Neural cell (in vitro differentiated cells): ENCODE measurements around the gene LIM2. TPM values are rescaled to one million over a fixed set of nuclear protein-coding genes. Genes with fewer than 3 reads are reported as not detected.

Experiments
- H2AFZ ChIP-seq: fragments of 200-600, 300-800 bp; sonication (generic), shearing (Covaris generic); 2 replicates; pipeline ENCODE4 v1.6.0; 2014; ENCODE audit warnings: low read depth, mild to moderate bottlenecking, antibody characterized with exemption, low read length, moderate library complexity
- H3F3A ChIP-seq: fragments of 200-600 bp; shearing (Covaris generic); 2 replicates; pipeline ENCODE4 v1.6.1; 2016; ENCODE audit warnings: mild to moderate bottlenecking, moderate library complexity, mixed read lengths, antibody characterized with exemption, low read length; ENCODE audit not compliant: insufficient read depth, poor library complexity, severe bottlenecking
- H3K27ac ChIP-seq: fragments of 200-600, 300-800 bp; sonication (generic), shearing (Covaris generic); 2 replicates; pipeline ENCODE4 v1.5.1; 2014; ENCODE audit warnings: mild to moderate bottlenecking, low read length, moderate library complexity
- H3K27me3 ChIP-seq: fragments of 300-800, 200-600 bp; sonication (generic), shearing (Covaris generic); 2 replicates; pipeline ENCODE4 v1.6.0; 2014; ENCODE audit warnings: mild to moderate bottlenecking, low read depth, low read length, moderate library complexity; ENCODE audit not compliant: insufficient read depth
- H3K36me3 ChIP-seq: fragments of 300-800, 200-600 bp; sonication (generic), shearing (Covaris generic); 2 replicates; pipeline ENCODE4 v1.5.1; 2014; ENCODE audit warnings: mild to moderate bottlenecking, antibody characterized with exemption, low read length, moderate library complexity; ENCODE audit not compliant: insufficient read depth
- H3K4me2 ChIP-seq: fragments of 300-800, 200-600 bp; sonication (generic), shearing (Covaris generic); 2 replicates; pipeline ENCODE4 v1.6.0; 2014; ENCODE audit warnings: mild to moderate bottlenecking, low read length
- H3K4me3 ChIP-seq: fragments of 300-800, 200-600 bp; sonication (generic), shearing (Covaris generic); 2 replicates; pipeline ENCODE4 v1.5.1; 2014; ENCODE audit warnings: mild to moderate bottlenecking, low read length, moderate library complexity
- H3K79me2 ChIP-seq: fragments of 200-600 bp; shearing (Covaris generic); replicated peaks from 2 replicates; pipeline ENCODE4 v1.6.0; 2014; ENCODE audit warnings: mild to moderate bottlenecking, low read length, moderate library complexity; ENCODE audit not compliant: insufficient read depth
- H3K9ac ChIP-seq: fragments of 300-800, 200-600 bp; sonication (generic), shearing (Covaris generic); 2 replicates; pipeline ENCODE4 v1.6.1; 2016; ENCODE audit warnings: mild to moderate bottlenecking, low read length, mixed read lengths
- H3K9me2 ChIP-seq: fragments of 200-600 bp; shearing (Covaris generic); 2 replicates; pipeline ENCODE4 v1.6.1; 2016; ENCODE audit warnings: mild to moderate bottlenecking, low read length, mixed read lengths; ENCODE audit not compliant: insufficient read depth
- H3K9me3 ChIP-seq: fragments of 200-600, 300-800 bp; sonication (generic), shearing (Covaris generic); 2 replicates; pipeline ENCODE4 v1.6.1; 2016; ENCODE audit warnings: mild to moderate bottlenecking, mixed run types, low read length, moderate library complexity, mixed read lengths
- H4K20me1 ChIP-seq: fragments of 200-600 bp; shearing (Covaris generic); 2 replicates; pipeline ENCODE4 v1.6.1; 2016; ENCODE audit warnings: mild to moderate bottlenecking, mixed run types; ENCODE audit not compliant: insufficient read depth
- EP300 ChIP-seq: fragments of 450-650 bp; conservative IDR thresholded peaks from 2 replicates; pipeline ENCODE4 v1.6.1; 2014; ENCODE audit warnings: antibody characterized with exemption, mild to moderate bottlenecking, moderate library complexity; ENCODE audit not compliant: poor library complexity, severe bottlenecking
- EZH2 ChIP-seq: fragments of 200-600, 300-800 bp; shearing (Covaris generic), sonication (generic); IDR thresholded peaks from 2 replicates; pipeline ENCODE4 v1.6.1; 2014; ENCODE audit warnings: antibody characterized with exemption, low read length, borderline replicate concordance, mild to moderate bottlenecking; ENCODE audit not compliant: insufficient read depth, poor library complexity, severe bottlenecking
- MXI1 ChIP-seq: fragments of 450-650 bp; conservative IDR thresholded peaks from 2 replicates; pipeline ENCODE4 v1.6.1; 2014; ENCODE audit warnings: antibody characterized with exemption, mild to moderate bottlenecking; ENCODE audit not compliant: poor library complexity, severe bottlenecking
- POLR2AphosphoS5 ChIP-seq: IDR thresholded peaks from 2 replicates; pipeline ENCODE4 v1.6.1; 2012
- RAD21 ChIP-seq: fragments of 450-650 bp; conservative IDR thresholded peaks from 2 replicates; pipeline ENCODE4 v1.6.1; 2014; ENCODE audit warnings: antibody characterized with exemption, mild to moderate bottlenecking, moderate library complexity
- SMC3 ChIP-seq: fragments of 450-650 bp; conservative IDR thresholded peaks from 2 replicates; pipeline ENCODE4 v1.6.1; 2014; ENCODE audit warnings: antibody characterized with exemption, mild to moderate bottlenecking, moderate library complexity; ENCODE audit not compliant: poor library complexity
- TAF1 ChIP-seq: IDR thresholded peaks from 2 replicates; pipeline ENCODE4 v1.6.1; 2012; ENCODE audit warnings: low read depth
- polyA minus RNA-seq: library from RNA; depleted of rRNA, polyadenylated mRNA; stranded (reverse); fragments of >200 nt; gene quantifications from 2 replicates; pipeline ENCODE4 v1.2.3, GENCODE V29; 2014
- polyA plus RNA-seq: library from polyadenylated mRNA; depleted of rRNA; stranded (reverse); fragments of >200 nt; gene quantifications from 2 replicates; pipeline ENCODE4 v1.2.3, GENCODE V29; 2014
- TF ChIP-seq, protein P1 (sequence below): fragments of 450-650 bp; IDR thresholded peaks from 2 replicates; pipeline ENCODE4 v1.5.1; 2014; ENCODE audit warnings: antibody characterized with exemption, mild to moderate bottlenecking, moderate library complexity; ENCODE audit not compliant: poor library complexity, severe bottlenecking
- TF ChIP-seq, protein P2 (sequence below): IDR thresholded peaks from 2 replicates; pipeline ENCODE4 v1.6.1; 2012; ENCODE audit warnings: borderline replicate concordance

The LIM2 gene, protein sequence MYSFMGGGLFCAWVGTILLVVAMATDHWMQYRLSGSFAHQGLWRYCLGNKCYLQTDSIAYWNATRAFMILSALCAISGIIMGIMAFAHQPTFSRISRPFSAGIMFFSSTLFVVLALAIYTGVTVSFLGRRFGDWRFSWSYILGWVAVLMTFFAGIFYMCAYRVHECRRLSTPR
- not detected in 2 replicates for polyA plus RNA-seq
- not detected in 2 replicates for polyA minus RNA-seq

DNA sequence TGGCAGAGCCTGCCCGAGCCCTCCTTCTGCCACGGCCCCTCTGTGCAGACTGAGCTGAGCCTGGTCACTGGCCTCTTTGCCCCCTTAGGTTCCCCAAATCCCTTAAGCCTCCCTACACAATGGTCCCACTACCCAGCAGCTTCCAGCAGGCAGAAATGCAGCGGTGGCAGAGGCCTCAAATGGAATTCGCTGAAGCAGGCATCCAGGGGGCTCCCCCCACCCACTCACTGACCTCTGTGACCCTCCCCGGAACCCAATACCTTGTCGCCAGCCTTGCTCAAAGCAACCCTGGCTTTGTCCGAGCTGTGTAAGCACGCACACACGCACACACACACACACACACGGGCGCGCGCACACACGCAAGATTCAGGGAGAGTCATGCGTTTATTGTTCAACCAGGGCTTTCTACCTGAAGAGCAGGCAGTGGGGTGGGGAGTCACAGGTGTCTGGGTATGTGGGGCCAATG, at the start of gene LIM2:
Gene LIM2 (minus strand): TSS at position 51 of the 466 bp plus-strand sequence. CDS start 531 bp downstream, outside the sequence.
- Histone ChIP-seq H3K9me2 (no peaks in the 10 kb centered on the region), H4K20me1 (no peaks in the 10 kb centered on the region), H3F3A (no peaks in the 10 kb centered on the region), H3K4me3 (no peak within 1 kb of the TSS), H3K9me3 (no peaks in the 10 kb centered on the region), H3K4me2 (no peak within 1 kb of the TSS), H3K27ac (no peak within 1 kb of the TSS), H3K9ac (no peak within 1 kb of the TSS), H3K79me2 (no peaks in the 10 kb centered on the region), H3K36me3 (no peaks in the 10 kb centered on the region), H3K27me3 (no peaks in the 10 kb centered on the region), H2AFZ (no peak within 1 kb of the TSS)
- TF ChIP-seq, protein P1, sequence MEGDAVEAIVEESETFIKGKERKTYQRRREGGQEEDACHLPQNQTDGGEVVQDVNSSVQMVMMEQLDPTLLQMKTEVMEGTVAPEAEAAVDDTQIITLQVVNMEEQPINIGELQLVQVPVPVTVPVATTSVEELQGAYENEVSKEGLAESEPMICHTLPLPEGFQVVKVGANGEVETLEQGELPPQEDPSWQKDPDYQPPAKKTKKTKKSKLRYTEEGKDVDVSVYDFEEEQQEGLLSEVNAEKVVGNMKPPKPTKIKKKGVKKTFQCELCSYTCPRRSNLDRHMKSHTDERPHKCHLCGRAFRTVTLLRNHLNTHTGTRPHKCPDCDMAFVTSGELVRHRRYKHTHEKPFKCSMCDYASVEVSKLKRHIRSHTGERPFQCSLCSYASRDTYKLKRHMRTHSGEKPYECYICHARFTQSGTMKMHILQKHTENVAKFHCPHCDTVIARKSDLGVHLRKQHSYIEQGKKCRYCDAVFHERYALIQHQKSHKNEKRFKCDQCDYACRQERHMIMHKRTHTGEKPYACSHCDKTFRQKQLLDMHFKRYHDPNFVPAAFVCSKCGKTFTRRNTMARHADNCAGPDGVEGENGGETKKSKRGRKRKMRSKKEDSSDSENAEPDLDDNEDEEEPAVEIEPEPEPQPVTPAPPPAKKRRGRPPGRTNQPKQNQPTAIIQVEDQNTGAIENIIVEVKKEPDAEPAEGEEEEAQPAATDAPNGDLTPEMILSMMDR, result no peak
- TF ChIP-seq EP300 (no peak), POLR2AphosphoS5 (no peak), EZH2 (no peak), MXI1 (no peak), SMC3 (no peak), RAD21 (no peak), TAF1 (no peak)
- TF ChIP-seq, protein P2, sequence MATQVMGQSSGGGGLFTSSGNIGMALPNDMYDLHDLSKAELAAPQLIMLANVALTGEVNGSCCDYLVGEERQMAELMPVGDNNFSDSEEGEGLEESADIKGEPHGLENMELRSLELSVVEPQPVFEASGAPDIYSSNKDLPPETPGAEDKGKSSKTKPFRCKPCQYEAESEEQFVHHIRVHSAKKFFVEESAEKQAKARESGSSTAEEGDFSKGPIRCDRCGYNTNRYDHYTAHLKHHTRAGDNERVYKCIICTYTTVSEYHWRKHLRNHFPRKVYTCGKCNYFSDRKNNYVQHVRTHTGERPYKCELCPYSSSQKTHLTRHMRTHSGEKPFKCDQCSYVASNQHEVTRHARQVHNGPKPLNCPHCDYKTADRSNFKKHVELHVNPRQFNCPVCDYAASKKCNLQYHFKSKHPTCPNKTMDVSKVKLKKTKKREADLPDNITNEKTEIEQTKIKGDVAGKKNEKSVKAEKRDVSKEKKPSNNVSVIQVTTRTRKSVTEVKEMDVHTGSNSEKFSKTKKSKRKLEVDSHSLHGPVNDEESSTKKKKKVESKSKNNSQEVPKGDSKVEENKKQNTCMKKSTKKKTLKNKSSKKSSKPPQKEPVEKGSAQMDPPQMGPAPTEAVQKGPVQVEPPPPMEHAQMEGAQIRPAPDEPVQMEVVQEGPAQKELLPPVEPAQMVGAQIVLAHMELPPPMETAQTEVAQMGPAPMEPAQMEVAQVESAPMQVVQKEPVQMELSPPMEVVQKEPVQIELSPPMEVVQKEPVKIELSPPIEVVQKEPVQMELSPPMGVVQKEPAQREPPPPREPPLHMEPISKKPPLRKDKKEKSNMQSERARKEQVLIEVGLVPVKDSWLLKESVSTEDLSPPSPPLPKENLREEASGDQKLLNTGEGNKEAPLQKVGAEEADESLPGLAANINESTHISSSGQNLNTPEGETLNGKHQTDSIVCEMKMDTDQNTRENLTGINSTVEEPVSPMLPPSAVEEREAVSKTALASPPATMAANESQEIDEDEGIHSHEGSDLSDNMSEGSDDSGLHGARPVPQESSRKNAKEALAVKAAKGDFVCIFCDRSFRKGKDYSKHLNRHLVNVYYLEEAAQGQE, result no peak

DNA sequence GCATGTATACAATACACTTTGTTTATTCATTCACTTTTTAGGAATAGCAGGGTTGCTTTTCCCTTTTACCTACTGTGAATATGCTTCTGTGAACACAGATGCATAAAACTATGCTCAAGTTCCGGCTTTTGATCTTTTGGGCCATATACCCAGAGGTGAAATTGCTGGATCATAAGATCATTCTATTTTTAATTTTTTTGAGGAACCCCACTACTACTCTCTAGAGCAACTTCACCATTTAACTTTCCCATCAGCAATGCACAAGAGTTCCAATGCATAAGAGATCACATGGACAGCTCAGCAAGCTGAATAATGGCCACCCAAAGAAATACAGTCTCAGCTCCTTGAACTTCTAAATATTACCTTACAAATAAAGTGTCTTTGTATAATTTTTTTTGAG, 46.7 kb upstream of the LIM2 start:
- H3K27me3 ChIP-seq, result no peaks in the 10 kb centered on the region
- no peak overlapping the region for H3K4me3 ChIP-seq
- no peak overlapping the region for H2AFZ ChIP-seq
- no peaks in the 10 kb centered on the region for H3K9me3 ChIP-seq
- H3K9ac ChIP-seq, result no peak overlapping the region
- H3K27ac ChIP-seq, result no peak overlapping the region
- no peaks in the 10 kb centered on the region for H3K36me3 ChIP-seq
- no peaks in the 10 kb centered on the region for H3K79me2 ChIP-seq
- H4K20me1 ChIP-seq, result no peaks in the 10 kb centered on the region
- no peak overlapping the region for H3K4me2 ChIP-seq
- TF ChIP-seq, protein P2, result no peak
- TF ChIP-seq POLR2AphosphoS5 (no peak), RAD21 (no peak), MXI1 (no peak), SMC3 (no peak), EP300 (no peak), TAF1 (no peak), EZH2 (no peak)
- TF ChIP-seq, protein P1, result no peak
- no peaks in the 10 kb centered on the region for H3K9me2 ChIP-seq
- H3F3A ChIP-seq, result no peaks in the 10 kb centered on the region
